ENCODE results near the gene RPL3.

Gene RPL3

GRCh38 chr22:39367035-39367434 is 47.6 kb upstream of the RPL3 start:
- H4K20me1 ChIP-seq (ENCODE audit: control insufficient read depth, insufficient read depth, low read depth, low read length): no peaks in the 10 kb centered on the region
- no peaks in the 10 kb centered on the region for H3K79me2 ChIP-seq (ENCODE audit: control insufficient read depth, low read length)
- no peaks in the 10 kb centered on the region for H3K27me3 ChIP-seq (ENCODE audit: control insufficient read depth, low read length)
- no peak overlapping the region for H3K27ac ChIP-seq (ENCODE audit: low read depth, low read length)
- no peaks in the 10 kb centered on the region for H3K36me3 ChIP-seq (ENCODE audit: control insufficient read depth, low read length)
- TF ChIP-seq CTCF (IDR thresholded peaks at IDR 0.05; ENCODE audit: low read depth, low read length, poor library complexity, severe bottlenecking): no peak
- TF ChIP-seq EZH2phosphoT487 (IDR thresholded peaks at IDR 0.05; ENCODE audit: borderline replicate concordance, low read length): no peak
- H3K9me2 ChIP-seq (replicated peaks; ENCODE audit: control insufficient read depth, low read length): no peaks in the 10 kb centered on the region
- H3K4me1 ChIP-seq (ENCODE audit: control insufficient read depth, low read length): peaks cover 15% of the 10 kb centered on the region
- no peak overlapping the region for H3K4me3 ChIP-seq (ENCODE audit: low read length)
- H3F3A ChIP-seq (ENCODE audit: control insufficient read depth, insufficient read depth): no peaks in the 10 kb centered on the region
- no peak overlapping the region for H3K4me2 ChIP-seq (ENCODE audit: low read length)
- H3K9me3 ChIP-seq (ENCODE audit: control insufficient read depth, insufficient read depth, low read length): no peaks in the 10 kb centered on the region

- Histone ChIP-seq H4K20me1 (ENCODE audit: control insufficient read depth, insufficient read depth, low read depth, low read length) (no peaks in the 10 kb centered on the region), H3K79me2 (ENCODE audit: control insufficient read depth, low read length) (no peaks in the 10 kb centered on the region), H3K27me3 (ENCODE audit: control insufficient read depth, low read length) (no peaks in the 10 kb centered on the region), H3K4me3 (ENCODE audit: low read length) (no peak overlapping the region), H3K4me1 (ENCODE audit: control insufficient read depth, low read length) (peaks cover 15% of the 10 kb centered on the region), H3F3A (ENCODE audit: control insufficient read depth, insufficient read depth) (no peaks in the 10 kb centered on the region), H3K9me3 (ENCODE audit: control insufficient read depth, insufficient read depth, low read length) (no peaks in the 10 kb centered on the region), H3K27ac (ENCODE audit: low read depth, low read length) (no peak overlapping the region), H3K36me3 (ENCODE audit: control insufficient read depth, low read length) (no peaks in the 10 kb centered on the region), H3K9me2 (replicated peaks; ENCODE audit: control insufficient read depth, low read length) (no peaks in the 10 kb centered on the region), H3K4me2 (ENCODE audit: low read length) (no peak overlapping the region)
- TF ChIP-seq EZH2phosphoT487 (IDR thresholded peaks at IDR 0.05; ENCODE audit: borderline replicate concordance, low read length) (no peak), CTCF (IDR thresholded peaks at IDR 0.05; ENCODE audit: low read depth, low read length, poor library complexity, severe bottlenecking) (no peak)
These were observed 46.0 kb upstream of the RPL3 start for GRCh38 chr22:39365492-39365780.

- Histone ChIP-seq H4K20me1 (ENCODE audit: control insufficient read depth, insufficient read depth, low read depth, low read length) (no peaks in the 10 kb centered on the region), H3K79me2 (ENCODE audit: control insufficient read depth, low read length) (no peaks in the 10 kb centered on the region), H3K36me3 (ENCODE audit: control insufficient read depth, low read length) (no peaks in the 10 kb centered on the region), H3K9me2 (replicated peaks; ENCODE audit: control insufficient read depth, low read length) (no peaks in the 10 kb centered on the region), H3K4me3 (ENCODE audit: low read length) (no peak overlapping the region), H3K4me1 (ENCODE audit: control insufficient read depth, low read length) (peaks cover 15% of the 10 kb centered on the region), H3F3A (ENCODE audit: control insufficient read depth, insufficient read depth) (no peaks in the 10 kb centered on the region), H3K4me2 (ENCODE audit: low read length) (no peak overlapping the region), H3K9me3 (ENCODE audit: control insufficient read depth, insufficient read depth, low read length) (no peaks in the 10 kb centered on the region), H3K27me3 (ENCODE audit: control insufficient read depth, low read length) (no peaks in the 10 kb centered on the region), H3K27ac (ENCODE audit: low read depth, low read length) (no peak overlapping the region)
- TF ChIP-seq CTCF (IDR thresholded peaks at IDR 0.05; ENCODE audit: low read depth, low read length, poor library complexity, severe bottlenecking): no peak
- no peak for TF ChIP-seq EZH2phosphoT487 (IDR thresholded peaks at IDR 0.05; ENCODE audit: borderline replicate concordance, low read length)
These were observed 45.5 kb upstream of the RPL3 start for GRCh38 chr22:39364714-39365491.

Data from DOHH2 (cell line).